H9 (cell line): Measurements from ENCODE around the gene CDY2A. TPM values are rescaled to one million over a fixed set of nuclear protein-coding genes. Genes with fewer than 3 reads are reported as not detected.
"Not testable (repeated sequence)": the region's sequence is repeated elsewhere in the genome, so short reads cannot be mapped to it uniquely, and the experiment has no call there.

Experiments
- DNase-seq: peaks from one replicate; pipeline ENCODE4 v3.0.0-alpha.2; 2017
- H2AFZ ChIP-seq: one replicate; pipeline ENCODE4 v1.6.1; 2013; ENCODE audit warnings: mild to moderate bottlenecking, low read length, control low read depth, moderate library complexity
- H2AK5ac ChIP-seq: 2 replicates; pipeline ENCODE4 v1.6.1; 2013; ENCODE audit warnings: low read length, control low read depth, mixed read lengths; ENCODE audit not compliant: insufficient read length
- H2BK120ac ChIP-seq: one replicate; pipeline ENCODE4 v1.6.1; 2013; ENCODE audit warnings: low read depth, mild to moderate bottlenecking, low read length, control low read depth, inconsistent platforms; ENCODE audit not compliant: poor library complexity, severe bottlenecking
- H2BK12ac ChIP-seq: 2 replicates; pipeline ENCODE4 v1.6.1; 2013; ENCODE audit warnings: low read length, control low read depth, mixed read lengths, low read depth; ENCODE audit not compliant: insufficient read length
- H2BK15ac ChIP-seq: 2 replicates; pipeline ENCODE4 v1.6.1; 2013; ENCODE audit warnings: low read depth, low read length, control low read depth
- H2BK20ac ChIP-seq: one replicate; pipeline ENCODE4 v1.6.1; 2013; ENCODE audit warnings: low read depth, mild to moderate bottlenecking, low read length, control low read depth, inconsistent platforms; ENCODE audit not compliant: poor library complexity, severe bottlenecking
- H2BK5ac ChIP-seq: 2 replicates; pipeline ENCODE4 v1.6.1; 2013; ENCODE audit warnings: low read length, control low read depth, mixed read lengths; ENCODE audit not compliant: insufficient read length
- H3K14ac ChIP-seq: 2 replicates; pipeline ENCODE4 v1.6.1; 2013; ENCODE audit warnings: low read length, control low read depth; ENCODE audit not compliant: insufficient read depth
- H3K18ac ChIP-seq: 2 replicates; pipeline ENCODE4 v1.6.1; 2013; ENCODE audit warnings: low read depth, mild to moderate bottlenecking, mixed read lengths, low read length, control low read depth; ENCODE audit not compliant: insufficient read length
- H3K23ac ChIP-seq: 2 replicates; pipeline ENCODE4 v1.6.1; 2013; ENCODE audit warnings: low read length, control low read depth, mixed read lengths, low read depth; ENCODE audit not compliant: insufficient read length
- H3K23me2 ChIP-seq: 2 replicates; pipeline ENCODE4 v1.6.1; 2013; ENCODE audit warnings: low read depth, mild to moderate bottlenecking, mixed read lengths, low read length, control low read depth; ENCODE audit not compliant: insufficient read length, poor library complexity, severe bottlenecking
- H3K27ac ChIP-seq: 2 replicates; pipeline ENCODE4 v1.5.1; 2013; ENCODE audit warnings: low read length, control low read depth, mixed read lengths, low read depth; ENCODE audit not compliant: insufficient read length
- H3K27me3 ChIP-seq: 2 replicates; pipeline ENCODE4 v1.6.1; 2013; ENCODE audit warnings: low read length, control low read depth, inconsistent platforms; ENCODE audit not compliant: insufficient read depth
- H3K4ac ChIP-seq: 2 replicates; pipeline ENCODE4 v1.6.1; 2013; ENCODE audit warnings: low read depth, mild to moderate bottlenecking, control low read depth, inconsistent platforms, low read length, moderate library complexity
- H3K4me1 ChIP-seq: 2 replicates; pipeline ENCODE4 v1.6.1; 2013; ENCODE audit warnings: low read length, control low read depth, inconsistent platforms; ENCODE audit not compliant: insufficient read depth
- H3K4me2 ChIP-seq: 2 replicates; pipeline ENCODE4 v1.6.1; 2013; ENCODE audit warnings: low read length, control low read depth, mixed read lengths; ENCODE audit not compliant: insufficient read length, insufficient read depth
- H3K56ac ChIP-seq: 2 replicates; pipeline ENCODE4 v1.6.1; 2013; ENCODE audit warnings: low read depth, mild to moderate bottlenecking, mixed read lengths, low read length, control low read depth; ENCODE audit not compliant: insufficient read length
- H3K79me1 ChIP-seq: 2 replicates; pipeline ENCODE4 v1.6.1; 2013; ENCODE audit warnings: low read depth, mild to moderate bottlenecking, moderate library complexity, low read length, control low read depth, inconsistent platforms; ENCODE audit not compliant: insufficient read depth, poor library complexity, severe bottlenecking
- H3K79me2 ChIP-seq: 2 replicates; pipeline ENCODE4 v1.6.1; 2013; ENCODE audit warnings: low read length, control low read depth, inconsistent platforms; ENCODE audit not compliant: insufficient read depth
- H3K9ac ChIP-seq: 2 replicates; pipeline ENCODE4 v1.6.1; 2013; ENCODE audit warnings: low read length, control low read depth, mixed read lengths; ENCODE audit not compliant: insufficient read length; ENCODE audit errors: extremely low read depth
- H3K9me3 ChIP-seq: one replicate; pipeline ENCODE4 v1.6.1; 2013; ENCODE audit warnings: low read depth, low read length, inconsistent platforms; ENCODE audit not compliant: control insufficient read depth
- H3T11ph ChIP-seq: one replicate; pipeline ENCODE4 v1.6.1; 2013; ENCODE audit warnings: mild to moderate bottlenecking, low read length, control low read depth, inconsistent platforms
- H4K20me1 ChIP-seq: one replicate; pipeline ENCODE4 v1.6.1; 2013; ENCODE audit not compliant: control insufficient read depth, insufficient read length, insufficient read depth
- H4K5ac ChIP-seq: 2 replicates; pipeline ENCODE4 v1.6.1; 2013; ENCODE audit warnings: low read depth, mild to moderate bottlenecking, mixed read lengths, low read length, control low read depth; ENCODE audit not compliant: insufficient read length
- H4K8ac ChIP-seq: replicated peaks from 2 replicates; pipeline ENCODE4 v1.6.1; 2013; ENCODE audit warnings: low read length, control low read depth, mixed read lengths, low read depth; ENCODE audit not compliant: insufficient read length
- H4K91ac ChIP-seq: 2 replicates; pipeline ENCODE4 v1.6.1; 2013; ENCODE audit warnings: low read depth, mild to moderate bottlenecking, moderate library complexity, mixed read lengths, low read length, control low read depth; ENCODE audit not compliant: insufficient read length
- H3K27ac Mint-ChIP-seq, 3 experiments: 2 replicates in 2 of 3; 3 replicates in 1 of 3; pipeline ENCODE4 v1.8.0; 2020 to 2021; ENCODE audit warnings: mixed read lengths in 3 of 3, mild to moderate bottlenecking in 1 of 3, moderate library complexity in 1 of 3
- H3K27me3 Mint-ChIP-seq: 2 replicates; pipeline ENCODE4 v1.8.0; 2021; ENCODE audit warnings: low read depth, mild to moderate bottlenecking, moderate library complexity, mixed read lengths
- H3K36me3 Mint-ChIP-seq, 3 experiments: 2 replicates in 2 of 3; 3 replicates in 1 of 3; pipeline ENCODE4 v1.8.0; 2020 to 2021; ENCODE audit warnings: low read depth in 3 of 3, mixed read lengths in 3 of 3; ENCODE audit not compliant: insufficient read depth in 1 of 3
- H3K4me1 Mint-ChIP-seq, 2 experiments: 2 replicates each; pipeline ENCODE4 v1.8.0; 2020; ENCODE audit warnings: mixed read lengths in 2 of 2
- H3K4me3 Mint-ChIP-seq, 2 experiments: 2 replicates in 1 of 2; 3 replicates in 1 of 2; pipeline ENCODE4 v1.8.0; 2020 to 2021; ENCODE audit warnings: mild to moderate bottlenecking in 2 of 2, mixed read lengths in 2 of 2, moderate library complexity in 1 of 2
- H3K9me3 Mint-ChIP-seq, 2 experiments: 2 replicates in 1 of 2; 3 replicates in 1 of 2; pipeline ENCODE4 v1.8.0; 2020; ENCODE audit warnings: mild to moderate bottlenecking in 2 of 2, mixed read lengths in 2 of 2, moderate library complexity in 1 of 2
- WGBS: extraction: QIAGEN DNeasy Blood & Tissue Kit; methylation state at CpG from one replicate; pipeline ENCODE4 v1.1.7; 2013; ENCODE audit warnings: missing lambda C conversion rate, low lambda C conversion rate, mixed read lengths; ENCODE audit not compliant: insufficient read length; ENCODE audit errors: extremely low coverage; 5-methylcytosine and 5-hydroxymethylcytosine counted together
- long read RNA-seq: library from polyadenylated mRNA; unstranded; transcript quantifications from one replicate; pipeline ENCODE4 v2.0.0, GENCODE V29; 2020
- total RNA-seq: library from RNA; stranded (reverse); gene quantifications from 2 replicates; pipeline ENCODE4 v1.2.1, GENCODE V29; 2021

The CDY2A gene, protein sequence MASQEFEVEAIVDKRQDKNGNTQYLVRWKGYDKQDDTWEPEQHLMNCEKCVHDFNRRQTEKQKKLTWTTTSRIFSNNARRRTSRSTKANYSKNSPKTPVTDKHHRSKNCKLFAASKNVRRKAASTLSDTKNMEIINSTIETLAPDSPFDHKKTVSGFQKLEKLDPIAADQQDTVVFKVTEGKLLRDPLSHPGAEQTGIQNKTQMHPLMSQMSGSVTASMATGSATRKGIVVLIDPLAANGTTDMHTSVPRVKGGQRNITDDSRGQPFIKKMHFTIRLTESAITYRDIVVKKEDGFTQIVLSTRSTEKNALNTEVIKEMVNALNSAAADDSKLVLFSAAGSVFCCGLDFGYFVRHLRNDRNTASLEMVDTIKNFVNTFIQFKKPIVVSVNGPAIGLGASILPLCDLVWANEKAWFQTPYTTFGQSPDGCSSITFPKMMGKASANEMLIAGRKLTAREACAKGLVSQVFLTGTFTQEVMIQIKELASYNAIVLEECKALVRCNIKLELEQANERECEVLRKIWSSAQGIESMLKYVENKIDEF
- not detected in 2 replicates for total RNA-seq
- long read RNA-seq: 0 reads

- not testable (repeated sequence) for H3K9me3 Mint-ChIP-seq, H2BK12ac ChIP-seq
Measured at GRCh38 chrY:18025487-18025886, at the start of gene CDY2A. TSS of gene CDY2A (plus strand) at chrY:18025787. CDS start at chrY:18026115, 328 bp downstream.

DNA sequence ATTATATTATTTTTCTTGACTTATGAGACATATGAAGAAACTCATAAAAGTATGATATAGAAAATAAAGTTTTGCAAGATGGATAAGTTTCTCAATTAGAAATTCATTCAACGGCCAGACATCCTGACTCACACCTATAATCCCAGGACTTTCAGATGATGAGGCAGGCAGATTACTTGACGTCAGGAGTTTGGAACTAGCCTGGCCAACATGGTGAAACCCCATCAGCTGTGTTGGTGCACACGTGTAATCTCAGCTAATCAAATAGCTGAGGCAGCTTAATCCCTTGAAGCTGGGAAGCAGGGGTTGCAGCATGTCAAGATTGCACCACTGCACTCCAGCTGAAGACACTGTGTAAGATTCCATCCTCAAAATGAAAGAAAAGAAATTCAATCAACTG, 28.0 kb upstream of the CDY2A start:
- not testable (repeated sequence) for H3K14ac ChIP-seq, H2BK120ac ChIP-seq, H3K4me3 Mint-ChIP-seq

More at GRCh38 chrY:18025487-18025886, at the start of gene CDY2A:
- not testable (repeated sequence) for H2AK5ac ChIP-seq, H2BK15ac ChIP-seq, H3K4me3 Mint-ChIP-seq, H4K8ac ChIP-seq, H3K23ac ChIP-seq, H3K9me3 ChIP-seq, H3K27me3 ChIP-seq, H3K9ac ChIP-seq, H4K20me1 ChIP-seq, H3K14ac ChIP-seq, H3T11ph ChIP-seq, H3K23me2 ChIP-seq, H3K27ac ChIP-seq, H3K79me1 ChIP-seq, H3K4me1 Mint-ChIP-seq, H4K5ac ChIP-seq, H2BK120ac ChIP-seq, H3K18ac ChIP-seq, H3K56ac ChIP-seq, H2BK20ac ChIP-seq, H2BK5ac ChIP-seq, H3K27ac Mint-ChIP-seq, H3K4ac ChIP-seq, H3K79me2 ChIP-seq, H3K36me3 Mint-ChIP-seq, H3K27me3 Mint-ChIP-seq, H3K4me2 ChIP-seq, H3K4me1 ChIP-seq, DNase-seq, H2AFZ ChIP-seq, H4K91ac ChIP-seq
- WGBS: no CpG with 5 or more reads among the region's 2 CpGs

More for the DNA sequence above, 28.0 kb upstream of the CDY2A start:
- DNase-seq, H3K4ac ChIP-seq, H2BK12ac ChIP-seq, H3K9me3 Mint-ChIP-seq, H2AFZ ChIP-seq, H3K27ac Mint-ChIP-seq, H2AK5ac ChIP-seq, H3K18ac ChIP-seq, H2BK20ac ChIP-seq, H3K4me2 ChIP-seq, H3K23me2 ChIP-seq, H3K56ac ChIP-seq, H3K4me1 ChIP-seq, H2BK5ac ChIP-seq, H3T11ph ChIP-seq, H3K36me3 Mint-ChIP-seq, H3K4me1 Mint-ChIP-seq, H3K9me3 ChIP-seq, H4K8ac ChIP-seq, H3K27ac ChIP-seq, H3K23ac ChIP-seq, H3K27me3 ChIP-seq, H4K5ac ChIP-seq, H4K20me1 ChIP-seq, H4K91ac ChIP-seq, H3K79me2 ChIP-seq, H3K79me1 ChIP-seq, H2BK15ac ChIP-seq, H3K27me3 Mint-ChIP-seq, H3K9ac ChIP-seq: not testable (repeated sequence)
- no CpG with 5 or more reads among the region's 3 CpGs for WGBS
